ENCODE data around the gene GAS1. TPM values are rescaled to one million over a fixed set of nuclear protein-coding genes. Genes with fewer than 3 reads are reported as not detected.

The GAS1 gene
- total RNA-seq, 1 experiment from 2014 or later: 0.21 TPM

DNA sequence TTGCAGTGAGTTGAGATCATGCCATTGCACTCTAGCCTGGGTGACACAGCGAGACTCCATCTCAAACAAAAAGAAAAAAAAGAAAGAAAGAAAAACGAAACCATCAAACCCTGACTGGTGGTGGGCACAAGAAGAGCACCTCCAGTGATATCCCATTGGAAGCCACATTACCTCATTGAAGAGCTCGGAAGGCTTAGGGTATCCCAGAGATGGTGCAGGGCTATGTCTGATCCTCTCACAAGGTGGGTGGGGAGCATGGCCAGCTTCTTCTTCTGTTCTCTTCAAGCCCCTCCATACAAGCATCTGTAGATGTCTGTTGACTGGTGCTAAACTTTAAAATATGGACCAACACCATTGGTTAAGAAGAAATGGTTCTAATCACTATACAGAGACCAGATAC lies 45.8 kb downstream of the GAS1 start:
- no peak overlapping the region for H3K27ac Mint-ChIP-seq (ENCODE audit: unreplicated experiment)
- no peak for DNase-seq
- CTCF ChIA-PET: interaction anchor here (0.9 kb wide), 1 partner anchor 20 kb away, joined by 3 read pairs; no protein-coding TSS in a partner anchor
- intact Hi-C loops (cut with micrococcal nuclease; ENCODE audit: unreplicated experiment): no loop called here
- no peaks in the 10 kb centered on the region for H3K36me3 Mint-ChIP-seq (ENCODE audit: insufficient read depth, unreplicated experiment)
- TF ChIP-seq, protein P1, sequence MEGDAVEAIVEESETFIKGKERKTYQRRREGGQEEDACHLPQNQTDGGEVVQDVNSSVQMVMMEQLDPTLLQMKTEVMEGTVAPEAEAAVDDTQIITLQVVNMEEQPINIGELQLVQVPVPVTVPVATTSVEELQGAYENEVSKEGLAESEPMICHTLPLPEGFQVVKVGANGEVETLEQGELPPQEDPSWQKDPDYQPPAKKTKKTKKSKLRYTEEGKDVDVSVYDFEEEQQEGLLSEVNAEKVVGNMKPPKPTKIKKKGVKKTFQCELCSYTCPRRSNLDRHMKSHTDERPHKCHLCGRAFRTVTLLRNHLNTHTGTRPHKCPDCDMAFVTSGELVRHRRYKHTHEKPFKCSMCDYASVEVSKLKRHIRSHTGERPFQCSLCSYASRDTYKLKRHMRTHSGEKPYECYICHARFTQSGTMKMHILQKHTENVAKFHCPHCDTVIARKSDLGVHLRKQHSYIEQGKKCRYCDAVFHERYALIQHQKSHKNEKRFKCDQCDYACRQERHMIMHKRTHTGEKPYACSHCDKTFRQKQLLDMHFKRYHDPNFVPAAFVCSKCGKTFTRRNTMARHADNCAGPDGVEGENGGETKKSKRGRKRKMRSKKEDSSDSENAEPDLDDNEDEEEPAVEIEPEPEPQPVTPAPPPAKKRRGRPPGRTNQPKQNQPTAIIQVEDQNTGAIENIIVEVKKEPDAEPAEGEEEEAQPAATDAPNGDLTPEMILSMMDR (IDR thresholded peaks at IDR 0.05; ENCODE audit: unreplicated experiment): no peak
- H3K27me3 Mint-ChIP-seq (ENCODE audit: unreplicated experiment): peaks cover 56% of the 10 kb centered on the region
- no TSS peak for BruUV-seq (replicated peaks)
- H3K4me3 Mint-ChIP-seq (ENCODE audit: low read depth, unreplicated experiment): no peak overlapping the region
- no peaks in the 10 kb centered on the region for H3K4me1 Mint-ChIP-seq (ENCODE audit: low read depth, unreplicated experiment)
- H3K9me3 Mint-ChIP-seq (ENCODE audit: low read depth, unreplicated experiment): no peaks in the 10 kb centered on the region
